H1 (cell line): ENCODE data around the gene CAMK2A.

Source experiments
- ATF3 ChIP-seq: IDR thresholded peaks from 2 replicates; pipeline ENCODE4 v1.6.1; 2011; ENCODE audit warnings: low read depth, mild to moderate bottlenecking, low read length; ENCODE audit not compliant: insufficient read depth
- CEBPB ChIP-seq: IDR thresholded peaks from 2 replicates; pipeline ENCODE4 v1.6.1; 2012; ENCODE audit warnings: low read depth, low read length
- CHD1 ChIP-seq: IDR thresholded peaks from 2 replicates; pipeline ENCODE4 v1.6.1; 2012; ENCODE audit warnings: low read depth, low read length, improper control_type of control experiment
- EZH2 ChIP-seq: fragments of 200-600 bp; sonication (generic); IDR thresholded peaks from 2 replicates; pipeline ENCODE4 v1.7.1; 2012; ENCODE audit warnings: low read depth, mild to moderate bottlenecking, moderate library complexity, low read length, inconsistent platforms; ENCODE audit not compliant: severe bottlenecking
- POLR2A ChIP-seq, 2 experiments: IDR thresholded peaks; 1 replicate in 1 of 2; 2 replicates in 1 of 2; pipeline ENCODE4 v1.6.1; 2011; ENCODE audit warnings: low read depth in 2 of 2, low read length in 2 of 2, mild to moderate bottlenecking in 2 of 2; ENCODE audit errors: control extremely low read depth in 1 of 2
- RAD21 ChIP-seq, 2 experiments: IDR thresholded peaks in 1 of 2; conservative IDR thresholded peaks in 1 of 2; 2 replicates each; pipeline ENCODE4 v1.6.1; 2011; ENCODE audit warnings: low read depth in 2 of 2, low read length in 2 of 2, improper control_type of control experiment in 1 of 2, inconsistent platforms in 1 of 2, mild to moderate bottlenecking in 1 of 2, moderate library complexity in 1 of 2
- TF ChIP-seq, protein P1 (sequence below), 3 experiments: IDR thresholded peaks; 1 replicate in 2 of 3; 2 replicates in 1 of 3; pipeline versions ENCODE4 v1.5.1 to v1.6.1; 2011; ENCODE audit warnings: low read length in 3 of 3, mild to moderate bottlenecking in 3 of 3, inconsistent platforms in 2 of 3, low read depth in 1 of 3, moderate library complexity in 1 of 3; ENCODE audit not compliant: insufficient read depth in 1 of 3; ENCODE audit errors: control extremely low read depth in 1 of 3

DNA sequence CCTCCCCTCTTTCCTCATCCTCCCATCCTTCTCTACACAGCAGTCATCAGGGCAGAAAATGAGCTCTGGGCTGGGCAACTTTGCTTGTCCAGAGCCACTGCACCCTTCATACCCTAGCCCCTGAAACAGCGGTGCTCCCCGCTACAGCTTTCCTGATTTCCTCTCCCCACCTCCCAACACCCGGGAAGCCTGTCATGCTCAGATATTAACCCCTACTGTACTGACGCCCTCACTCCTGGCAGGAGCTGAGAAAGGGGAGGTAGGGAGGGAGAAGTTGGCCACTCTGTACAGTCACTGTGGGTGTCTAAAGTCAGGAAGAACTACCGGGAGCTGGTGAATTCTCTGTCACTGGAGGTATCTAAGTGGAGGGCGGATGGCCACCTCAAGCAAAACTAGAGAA lies 782 bp downstream of the CAMK2A start:
- TF ChIP-seq ATF3: no peak
- no peak for TF ChIP-seq EZH2
- TF ChIP-seq, protein P1, sequence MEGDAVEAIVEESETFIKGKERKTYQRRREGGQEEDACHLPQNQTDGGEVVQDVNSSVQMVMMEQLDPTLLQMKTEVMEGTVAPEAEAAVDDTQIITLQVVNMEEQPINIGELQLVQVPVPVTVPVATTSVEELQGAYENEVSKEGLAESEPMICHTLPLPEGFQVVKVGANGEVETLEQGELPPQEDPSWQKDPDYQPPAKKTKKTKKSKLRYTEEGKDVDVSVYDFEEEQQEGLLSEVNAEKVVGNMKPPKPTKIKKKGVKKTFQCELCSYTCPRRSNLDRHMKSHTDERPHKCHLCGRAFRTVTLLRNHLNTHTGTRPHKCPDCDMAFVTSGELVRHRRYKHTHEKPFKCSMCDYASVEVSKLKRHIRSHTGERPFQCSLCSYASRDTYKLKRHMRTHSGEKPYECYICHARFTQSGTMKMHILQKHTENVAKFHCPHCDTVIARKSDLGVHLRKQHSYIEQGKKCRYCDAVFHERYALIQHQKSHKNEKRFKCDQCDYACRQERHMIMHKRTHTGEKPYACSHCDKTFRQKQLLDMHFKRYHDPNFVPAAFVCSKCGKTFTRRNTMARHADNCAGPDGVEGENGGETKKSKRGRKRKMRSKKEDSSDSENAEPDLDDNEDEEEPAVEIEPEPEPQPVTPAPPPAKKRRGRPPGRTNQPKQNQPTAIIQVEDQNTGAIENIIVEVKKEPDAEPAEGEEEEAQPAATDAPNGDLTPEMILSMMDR (IDR thresholded peaks at IDR 0.05; ENCODE audit: control extremely low read depth in 1 of 3, insufficient read depth in 1 of 3, low read depth in 1 of 3, low read length in 3 of 3): no peak
- no peak for TF ChIP-seq CEBPB
- TF ChIP-seq CHD1: no peak
- no peak for TF ChIP-seq POLR2A (IDR thresholded peaks at IDR 0.05; ENCODE audit: control extremely low read depth in 1 of 2, low read depth in 2 of 2, low read length in 2 of 2)
- TF ChIP-seq RAD21 (IDR thresholded peaks at IDR 0.05 in 1 of 2, conservative IDR thresholded peaks at IDR 0.05 in 1 of 2; ENCODE audit: low read depth in 2 of 2, low read length in 2 of 2): no peak
